Measurements from ENCODE around the gene VEZF1.

The VEZF1 gene

GRCh38 chr17:57948555-57949420 lies 39.3 kb downstream of the VEZF1 start:
- DNase-seq: no peak

GRCh38 chr17:57948169-57948554 lies 39.9 kb downstream of the VEZF1 start:
- DNase-seq: no peak

GRCh38 chr17:57947369-57947768 lies 40.7 kb downstream of the VEZF1 start:
- DNase-seq: no peak

GRCh38 chr17:57946798-57947358 lies 41.2 kb downstream of the VEZF1 start:
- DNase-seq: no peak

- peak; percentile 40 for DNase-seq
These were observed 41.9 kb downstream of the VEZF1 start for GRCh38 chr17:57945996-57946797.

- DNase-seq: no peak
These were observed 43.1 kb downstream of the VEZF1 start for GRCh38 chr17:57944908-57945307.

GRCh38 chr17:57943645-57944044 lies 44.4 kb downstream of the VEZF1 start:
- DNase-seq: no peak

GRCh38 chr17:57943140-57943539 lies 44.9 kb downstream of the VEZF1 start:
- DNase-seq: no peak

GRCh38 chr17:57941384-57942370 lies 46.4 kb downstream of the VEZF1 start:
- no peak for DNase-seq

- DNase-seq: peak; percentile 87
These were observed 47.3 kb downstream of the VEZF1 start for GRCh38 chr17:57940653-57941329.

- no peak for DNase-seq
These were observed 47.8 kb downstream of the VEZF1 start for GRCh38 chr17:57940231-57940630.

GRCh38 chr17:57939797-57940196 lies 48.3 kb downstream of the VEZF1 start:
- DNase-seq: peak; percentile 92

- no peak for DNase-seq
These were observed 50.0 kb downstream of the VEZF1 start for GRCh38 chr17:57938061-57938502.

- DNase-seq: no peak
These were observed 50.6 kb downstream of the VEZF1 start for GRCh38 chr17:57937492-57937891.

GRCh38 chr17:57935833-57936807 lies 51.9 kb downstream of the VEZF1 start:
- DNase-seq: no peak

GRCh38 chr17:57931488-57932137 lies 56.4 kb downstream of the VEZF1 start:
- no peak for DNase-seq

- no peak for DNase-seq
These were observed 57.8 kb downstream of the VEZF1 start for GRCh38 chr17:57930239-57930638.

GRCh38 chr17:57929386-57929785 lies 58.7 kb downstream of the VEZF1 start:
- DNase-seq: no peak

GRCh38 chr17:57928928-57929327 lies 59.1 kb downstream of the VEZF1 start:
- no peak for DNase-seq

Measured in NCI-H2171 (cell line).